ENCODE results near the gene DPH2.

DNA sequence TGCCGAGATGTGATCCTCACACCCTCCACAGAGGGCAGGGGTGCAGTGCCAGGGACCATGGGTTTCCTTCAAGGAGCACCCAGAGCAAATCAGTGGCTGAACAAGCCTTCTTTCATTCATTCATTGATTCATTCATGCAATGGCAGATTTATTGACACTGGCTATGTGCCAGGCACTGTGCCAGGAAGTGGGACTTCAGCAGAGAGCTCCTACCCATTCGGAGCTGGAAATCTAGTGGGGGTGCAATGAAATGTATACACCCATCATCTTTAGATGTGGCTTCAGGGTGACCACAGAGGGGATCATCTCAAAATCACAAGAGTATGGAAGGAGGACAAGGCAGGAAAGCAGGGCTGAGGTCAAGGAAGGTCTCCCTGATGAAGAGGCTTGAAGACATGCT is 42.6 kb downstream of the DPH2 start:
- no peak for TF ChIP-seq POLR2AphosphoS5 (IDR thresholded peaks at IDR 0.05)
- TF ChIP-seq, protein P1, sequence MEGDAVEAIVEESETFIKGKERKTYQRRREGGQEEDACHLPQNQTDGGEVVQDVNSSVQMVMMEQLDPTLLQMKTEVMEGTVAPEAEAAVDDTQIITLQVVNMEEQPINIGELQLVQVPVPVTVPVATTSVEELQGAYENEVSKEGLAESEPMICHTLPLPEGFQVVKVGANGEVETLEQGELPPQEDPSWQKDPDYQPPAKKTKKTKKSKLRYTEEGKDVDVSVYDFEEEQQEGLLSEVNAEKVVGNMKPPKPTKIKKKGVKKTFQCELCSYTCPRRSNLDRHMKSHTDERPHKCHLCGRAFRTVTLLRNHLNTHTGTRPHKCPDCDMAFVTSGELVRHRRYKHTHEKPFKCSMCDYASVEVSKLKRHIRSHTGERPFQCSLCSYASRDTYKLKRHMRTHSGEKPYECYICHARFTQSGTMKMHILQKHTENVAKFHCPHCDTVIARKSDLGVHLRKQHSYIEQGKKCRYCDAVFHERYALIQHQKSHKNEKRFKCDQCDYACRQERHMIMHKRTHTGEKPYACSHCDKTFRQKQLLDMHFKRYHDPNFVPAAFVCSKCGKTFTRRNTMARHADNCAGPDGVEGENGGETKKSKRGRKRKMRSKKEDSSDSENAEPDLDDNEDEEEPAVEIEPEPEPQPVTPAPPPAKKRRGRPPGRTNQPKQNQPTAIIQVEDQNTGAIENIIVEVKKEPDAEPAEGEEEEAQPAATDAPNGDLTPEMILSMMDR (IDR thresholded peaks at IDR 0.05), result no peak
